GM11168 (cell line): ENCODE measurements around the gene PDCD6IP.
"Not testable (repeated sequence)": the region's sequence is repeated elsewhere in the genome, so short reads cannot be mapped to it uniquely, and the experiment has no call there.

Experiments used
- in situ Hi-C: fragments of 300-500 bp; cut with MboI; formaldehyde crosslinking; loops from one replicate; pipeline ENCODE4 v1.12.0; 2022; ENCODE audit warnings: low sequenced_read_pairs; ENCODE audit not compliant: unreplicated experiment

The PDCD6IP gene

DNA sequence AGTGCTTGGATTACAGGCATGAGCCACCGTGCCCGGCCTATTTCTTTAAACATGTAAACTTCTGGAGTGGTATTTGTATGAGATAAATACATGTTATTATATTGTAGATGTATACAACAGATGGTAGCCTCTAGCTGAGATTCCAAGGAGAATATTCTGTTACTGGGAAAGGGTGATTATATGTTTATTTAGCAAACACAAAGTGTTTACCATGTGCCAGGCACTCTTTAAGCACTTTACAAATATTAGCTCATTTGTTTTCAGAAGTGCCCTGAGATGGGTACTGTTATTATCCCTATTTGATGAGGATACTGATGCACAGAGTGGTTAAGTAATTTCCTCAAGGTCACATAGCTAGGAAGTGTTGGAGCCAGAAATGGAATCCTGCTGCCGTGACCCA lies 38.8 kb downstream of the PDCD6IP start:
- in situ Hi-C loops: not testable (repeated sequence)

DNA sequence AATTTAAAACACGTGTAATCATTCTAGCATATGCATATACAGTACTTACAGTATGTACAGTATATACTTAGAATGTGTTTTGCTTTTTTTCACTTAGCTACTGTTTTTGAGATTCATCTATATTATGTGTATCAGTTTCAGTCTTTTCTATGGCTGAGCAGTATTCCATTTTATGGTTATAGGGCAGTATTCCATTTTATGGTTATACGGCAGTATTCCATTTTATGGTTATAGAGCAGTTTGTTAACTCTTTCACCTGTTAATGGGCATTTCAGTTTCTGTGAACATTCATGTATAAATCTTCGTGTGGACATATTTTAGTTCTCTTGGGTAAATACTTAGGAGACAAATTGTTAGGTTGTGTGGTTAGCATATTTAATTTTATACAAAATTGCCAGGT lies 40.9 kb downstream of the PDCD6IP start:
- in situ Hi-C loops: no loop called here

DNA sequence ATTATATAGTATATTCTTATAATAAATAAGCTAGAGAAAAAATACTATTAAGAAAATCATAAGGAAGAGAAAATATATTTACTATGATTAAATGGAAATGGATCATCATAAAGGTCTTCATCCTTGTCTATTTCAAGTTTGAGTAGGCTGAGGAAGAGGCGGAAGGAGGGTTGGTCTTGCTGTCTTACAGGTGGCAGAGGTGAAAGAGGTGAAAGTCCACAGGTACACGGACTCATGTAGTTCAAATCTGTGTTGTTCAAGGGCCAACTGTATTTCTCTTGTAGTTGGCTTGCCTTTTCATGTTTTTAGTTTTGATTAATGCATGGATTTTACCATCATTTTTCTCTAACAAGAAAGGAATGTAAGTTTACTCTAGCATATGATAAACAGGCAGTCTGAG lies 41.7 kb downstream of the PDCD6IP start:
- in situ Hi-C loops: no loop called here

DNA sequence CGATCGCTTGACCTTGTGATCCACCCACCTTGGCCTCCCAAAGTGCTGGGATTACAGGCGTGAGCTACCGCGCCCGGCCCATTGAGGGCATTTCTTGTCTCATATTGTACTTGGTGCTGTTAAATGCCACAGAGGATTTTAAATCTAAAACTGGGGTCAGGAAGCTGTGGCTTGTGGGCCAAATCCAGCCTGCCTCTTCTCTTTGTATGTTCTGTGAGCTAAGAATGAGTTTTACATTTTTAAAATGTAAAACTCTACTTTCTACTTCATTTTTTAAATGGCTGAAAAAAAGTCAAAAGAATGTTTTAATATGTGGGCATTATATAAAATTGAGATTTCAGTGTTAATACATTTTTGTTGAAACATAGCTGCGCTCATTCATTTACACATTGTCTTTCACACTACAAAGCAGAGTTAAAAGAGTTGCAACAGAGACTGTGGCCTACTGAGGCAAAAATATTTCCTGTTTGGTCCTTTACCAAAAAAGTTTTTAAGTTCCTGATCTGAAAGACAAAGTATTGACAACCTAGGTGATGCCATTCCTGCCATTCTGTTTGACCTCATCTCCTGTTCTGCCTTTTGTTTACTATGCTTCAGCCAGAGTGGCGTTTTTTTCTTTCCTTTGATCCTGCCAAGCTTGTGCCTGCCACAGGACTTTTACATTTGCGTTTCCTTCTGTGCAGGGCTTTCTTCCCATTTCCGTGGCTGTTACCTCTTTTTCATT lies 50.4 kb downstream of the PDCD6IP start:
- in situ Hi-C loops: no loop called here

DNA sequence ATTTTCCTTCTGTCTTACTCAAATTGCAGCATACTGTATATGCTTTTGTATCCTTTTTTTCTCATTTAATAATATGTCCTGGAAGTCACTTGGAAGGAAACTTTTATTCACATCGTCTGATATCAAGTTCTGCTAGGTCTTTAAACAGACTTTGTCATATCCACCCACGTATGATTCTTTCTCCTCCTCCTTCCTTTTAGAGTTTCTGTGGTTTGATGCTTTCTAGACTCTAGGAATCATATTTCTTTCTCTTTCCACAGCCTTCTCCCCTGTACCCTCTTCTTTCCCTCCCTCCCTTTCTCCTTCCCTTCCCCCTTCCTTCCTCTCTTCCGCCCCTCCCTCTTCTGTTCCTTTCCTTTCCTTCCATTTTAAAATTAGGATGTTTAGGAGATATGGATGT lies 52.2 kb downstream of the PDCD6IP start:
- in situ Hi-C loops: not testable (repeated sequence)

- in situ Hi-C loops: not testable (repeated sequence)
Measured at GRCh38 chr3:33855407-33855806, 57.0 kb downstream of the PDCD6IP start.

GRCh38 chr3:33855884-33856546 lies 57.6 kb downstream of the PDCD6IP start:
- in situ Hi-C loops: no loop called here

DNA sequence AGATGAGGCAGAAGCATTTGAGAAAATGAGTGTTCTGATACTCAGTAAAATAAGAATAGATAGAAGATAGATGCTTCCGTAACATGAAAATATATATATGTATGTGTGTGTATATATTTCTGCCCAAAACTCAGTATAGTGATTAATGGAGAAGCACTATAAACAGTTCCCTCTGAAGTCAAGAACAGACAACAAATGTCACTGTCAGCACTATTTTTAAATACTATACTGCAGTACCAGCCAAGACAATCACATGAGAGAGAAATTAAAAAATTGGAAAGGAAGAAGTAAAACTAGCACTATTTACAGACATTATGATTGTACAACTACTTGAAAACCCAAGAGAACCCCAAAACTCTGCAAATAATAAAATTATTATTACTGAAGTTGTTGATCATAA lies 59.3 kb downstream of the PDCD6IP start:
- in situ Hi-C loops: not testable (repeated sequence)

GRCh38 chr3:33858131-33858530 lies 59.7 kb downstream of the PDCD6IP start:
- in situ Hi-C loops: no loop called here

DNA sequence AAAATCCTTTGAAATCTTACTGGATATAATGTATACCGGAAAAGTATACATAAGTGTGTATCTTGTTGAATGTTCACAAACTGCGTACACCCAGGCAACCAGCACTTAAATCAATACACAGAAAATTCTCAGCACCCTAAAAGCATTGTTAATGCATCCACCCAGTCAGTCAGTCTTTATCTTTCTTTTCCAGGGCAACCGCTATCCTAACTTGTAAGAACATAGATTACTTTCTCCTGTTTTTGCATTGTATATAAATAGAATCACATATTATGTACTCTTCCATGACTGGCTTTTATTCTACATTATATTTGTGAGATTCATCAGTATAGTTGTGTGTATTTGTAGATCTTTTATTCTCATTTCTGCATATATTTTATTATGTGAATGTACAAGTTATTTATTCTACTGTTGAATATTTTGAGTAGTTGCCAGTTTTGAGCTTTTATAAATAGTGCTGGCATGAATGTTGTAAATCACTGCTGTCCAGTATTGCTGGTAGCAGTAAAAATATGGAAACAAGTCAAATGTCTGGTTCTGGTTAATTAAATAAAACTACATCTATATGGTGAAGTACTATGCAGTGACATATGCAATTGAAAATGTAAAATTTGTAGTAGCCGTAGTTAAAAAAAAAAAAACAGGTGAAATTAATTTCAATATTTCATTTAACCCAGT lies 62.1 kb downstream of the PDCD6IP start:
- in situ Hi-C loops: no loop called here

DNA sequence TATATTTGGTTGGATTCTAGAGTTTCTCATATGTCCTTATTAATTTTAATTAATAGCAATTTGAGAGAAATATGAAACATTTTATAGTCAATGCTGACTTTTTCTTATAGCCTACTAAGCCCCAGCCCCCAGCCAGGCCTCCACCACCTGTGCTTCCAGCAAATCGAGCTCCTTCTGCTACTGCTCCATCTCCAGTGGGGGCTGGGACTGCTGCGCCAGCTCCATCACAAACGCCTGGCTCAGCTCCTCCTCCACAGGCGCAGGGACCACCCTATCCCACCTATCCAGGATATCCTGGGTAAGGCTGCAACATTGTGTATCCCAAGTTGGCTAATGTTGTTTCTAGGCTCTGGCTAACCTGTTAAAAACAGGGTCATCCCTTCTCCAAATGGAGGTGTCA lies 66.7 kb downstream of the PDCD6IP start:
- in situ Hi-C loops: no loop called here

GRCh38 chr3:33868309-33868708 lies 69.9 kb downstream of the PDCD6IP start:
- in situ Hi-C loops: no loop called here

GRCh38 chr3:33869977-33870376 lies 71.5 kb downstream of the PDCD6IP start:
- in situ Hi-C loops: no loop called here

DNA sequence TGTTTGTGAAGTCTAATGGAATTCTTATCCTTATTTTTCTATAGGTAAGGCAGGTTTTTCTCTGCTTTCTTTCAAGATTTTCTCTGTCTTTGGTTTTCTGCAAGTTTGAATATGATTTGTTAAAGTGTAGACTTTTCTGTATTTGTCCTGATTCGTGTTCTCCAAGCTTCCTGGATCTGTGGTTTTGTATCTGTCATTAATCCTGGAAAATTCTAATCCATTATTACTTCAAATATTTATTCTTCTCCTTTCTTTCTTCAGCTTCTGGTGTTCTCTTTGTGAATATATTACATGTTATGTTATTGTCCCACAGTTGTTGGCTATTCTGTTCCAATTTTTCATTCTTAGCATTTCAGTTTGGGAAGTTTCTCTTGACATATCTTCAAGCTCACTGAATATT lies 76.4 kb downstream of the PDCD6IP start:
- in situ Hi-C loops: loop anchor here (25.0 kb wide), 1 partner anchor 387 kb away; no protein-coding TSS in a partner anchor

DNA sequence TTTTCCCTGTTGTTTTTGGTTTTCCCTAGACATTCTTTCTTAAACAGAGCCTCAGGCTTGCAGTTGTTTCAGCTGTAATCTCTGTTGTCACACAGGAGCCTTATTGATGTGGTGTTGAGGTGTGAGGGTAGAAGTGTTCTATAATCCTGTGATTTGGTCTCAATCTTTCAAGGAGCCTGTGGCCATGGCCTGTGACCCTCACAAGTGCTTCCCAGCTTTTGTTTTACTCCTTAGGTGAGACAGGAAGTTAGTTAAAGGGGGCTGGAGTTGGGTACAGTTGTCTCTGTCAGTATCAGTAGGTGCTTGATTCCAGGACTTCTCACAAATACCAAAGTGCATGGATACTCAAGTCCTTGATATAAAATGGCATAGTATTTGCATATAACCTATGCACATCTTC lies 77.2 kb downstream of the PDCD6IP start:
- in situ Hi-C loops: loop anchor here (25.0 kb wide), 1 partner anchor 387 kb away; no protein-coding TSS in a partner anchor

- in situ Hi-C loops: loop anchor here (25.0 kb wide), 1 partner anchor 385 kb away; no protein-coding TSS in a partner anchor
Measured at GRCh38 chr3:33877187-33877586, 78.8 kb downstream of the PDCD6IP start.

- in situ Hi-C loops: loop anchor here (25.0 kb wide), 1 partner anchor 383 kb away; no protein-coding TSS in a partner anchor
Measured at GRCh38 chr3:33879540-33879939, 81.1 kb downstream of the PDCD6IP start.

GRCh38 chr3:33881156-33882064 lies 83.0 kb downstream of the PDCD6IP start:
- in situ Hi-C loops: loop anchor here (25.0 kb wide), 1 partner anchor 381 kb away; no protein-coding TSS in a partner anchor

DNA sequence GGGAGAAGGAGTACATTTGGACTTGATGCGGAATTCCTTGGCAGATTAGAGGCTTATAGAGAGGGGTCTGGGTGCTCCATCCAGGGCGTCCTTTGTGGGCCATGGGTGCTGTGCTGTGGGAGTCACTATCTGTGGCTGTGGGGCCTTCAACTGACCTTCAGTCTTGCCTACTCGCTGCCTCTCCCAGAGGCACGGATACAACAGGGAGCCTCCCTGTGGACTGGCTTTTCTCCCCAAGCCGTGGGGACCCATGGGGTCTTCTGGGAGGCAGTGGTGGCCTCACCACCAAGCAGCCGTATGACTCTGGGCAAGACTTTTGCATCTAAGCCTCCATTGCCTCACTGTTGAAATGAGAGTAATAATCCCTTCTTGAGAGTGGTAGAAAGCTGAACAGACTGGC lies 83.9 kb downstream of the PDCD6IP start:
- in situ Hi-C loops: loop anchor here (25.0 kb wide), 1 partner anchor 380 kb away; no protein-coding TSS in a partner anchor

GRCh38 chr3:33883538-33883950 lies 85.1 kb downstream of the PDCD6IP start:
- in situ Hi-C loops: loop anchor here (25.0 kb wide), 1 partner anchor 379 kb away; no protein-coding TSS in a partner anchor
